Progenitor cell of endocrine pancreas (in vitro differentiated cells): ENCODE data around the gene APOL6. TPM values are rescaled to one million over a fixed set of nuclear protein-coding genes. Genes with fewer than 3 reads are reported as not detected.

Source experiments
- DNase-seq: peaks from one replicate; pipeline ENCODE4 v3.0.0; 2021; ENCODE audit warnings: low spot score; ENCODE audit not compliant: unreplicated experiment
- H3K27ac Mint-ChIP-seq: 2 replicates; pipeline ENCODE4 v1.8.0; 2021; ENCODE audit warnings: mild to moderate bottlenecking, moderate library complexity, mixed read lengths
- H3K27me3 Mint-ChIP-seq: 2 replicates; pipeline ENCODE4 v1.8.0; 2021; ENCODE audit warnings: mixed read lengths
- H3K36me3 Mint-ChIP-seq: 2 replicates; pipeline ENCODE4 v1.8.0; 2022; ENCODE audit warnings: mixed read lengths; ENCODE audit not compliant: insufficient read depth
- H3K4me1 Mint-ChIP-seq: 2 replicates; pipeline ENCODE4 v1.8.0; 2021; ENCODE audit warnings: low read depth, mixed read lengths
- H3K4me3 Mint-ChIP-seq: 2 replicates; pipeline ENCODE4 v1.8.0; 2021; ENCODE audit warnings: low read depth, mild to moderate bottlenecking, moderate library complexity, mixed read lengths
- H3K9me3 Mint-ChIP-seq: 2 replicates; pipeline ENCODE4 v1.8.0; 2021; ENCODE audit warnings: low read depth, mixed read lengths
- total RNA-seq: library from RNA; stranded (reverse); gene quantifications from 2 replicates; pipeline ENCODE4 v1.2.1, GENCODE V29; 2021
- TF ChIP-seq, protein P1 (sequence below): fragments of 200-600 bp; sonication (generic); IDR thresholded peaks from one replicate; pipeline ENCODE4 v1.5.0; 2021; ENCODE audit warnings: antibody characterized with exemption, mild to moderate bottlenecking; ENCODE audit not compliant: unreplicated experiment

Gene APOL6
- total RNA-seq, 1 donor from 2014 or later, result 0.07 TPM

DNA sequence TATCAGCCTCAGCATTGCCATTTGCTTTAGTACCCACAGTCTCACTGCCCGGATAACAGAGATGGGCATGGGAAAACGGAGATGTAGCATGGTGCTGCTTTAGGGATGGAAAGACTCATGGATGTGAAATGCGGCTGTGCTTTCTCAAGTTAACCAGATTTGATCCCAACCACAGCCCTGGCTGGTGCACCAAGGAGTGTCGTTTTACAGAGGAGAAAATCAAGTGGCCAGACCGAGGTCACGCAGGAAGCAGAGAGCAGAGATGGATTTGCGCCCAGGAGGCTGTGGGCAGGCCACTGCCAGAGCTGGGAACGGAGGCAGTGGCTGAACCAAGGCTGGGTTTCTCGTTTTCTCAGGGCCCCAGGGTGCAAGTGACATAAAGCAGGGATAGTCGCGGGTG, 40.2 kb upstream of the APOL6 start:
- no peaks in the 10 kb centered on the region for H3K36me3 Mint-ChIP-seq
- H3K27me3 Mint-ChIP-seq, result peaks cover 14% of the 10 kb centered on the region
- H3K4me1 Mint-ChIP-seq, result no peaks in the 10 kb centered on the region
- TF ChIP-seq, protein P1, sequence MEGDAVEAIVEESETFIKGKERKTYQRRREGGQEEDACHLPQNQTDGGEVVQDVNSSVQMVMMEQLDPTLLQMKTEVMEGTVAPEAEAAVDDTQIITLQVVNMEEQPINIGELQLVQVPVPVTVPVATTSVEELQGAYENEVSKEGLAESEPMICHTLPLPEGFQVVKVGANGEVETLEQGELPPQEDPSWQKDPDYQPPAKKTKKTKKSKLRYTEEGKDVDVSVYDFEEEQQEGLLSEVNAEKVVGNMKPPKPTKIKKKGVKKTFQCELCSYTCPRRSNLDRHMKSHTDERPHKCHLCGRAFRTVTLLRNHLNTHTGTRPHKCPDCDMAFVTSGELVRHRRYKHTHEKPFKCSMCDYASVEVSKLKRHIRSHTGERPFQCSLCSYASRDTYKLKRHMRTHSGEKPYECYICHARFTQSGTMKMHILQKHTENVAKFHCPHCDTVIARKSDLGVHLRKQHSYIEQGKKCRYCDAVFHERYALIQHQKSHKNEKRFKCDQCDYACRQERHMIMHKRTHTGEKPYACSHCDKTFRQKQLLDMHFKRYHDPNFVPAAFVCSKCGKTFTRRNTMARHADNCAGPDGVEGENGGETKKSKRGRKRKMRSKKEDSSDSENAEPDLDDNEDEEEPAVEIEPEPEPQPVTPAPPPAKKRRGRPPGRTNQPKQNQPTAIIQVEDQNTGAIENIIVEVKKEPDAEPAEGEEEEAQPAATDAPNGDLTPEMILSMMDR, result no peak
- no peak for DNase-seq
- H3K9me3 Mint-ChIP-seq, result no peaks in the 10 kb centered on the region
- H3K4me3 Mint-ChIP-seq, result no peak overlapping the region
- H3K27ac Mint-ChIP-seq, result no peak overlapping the region

DNA sequence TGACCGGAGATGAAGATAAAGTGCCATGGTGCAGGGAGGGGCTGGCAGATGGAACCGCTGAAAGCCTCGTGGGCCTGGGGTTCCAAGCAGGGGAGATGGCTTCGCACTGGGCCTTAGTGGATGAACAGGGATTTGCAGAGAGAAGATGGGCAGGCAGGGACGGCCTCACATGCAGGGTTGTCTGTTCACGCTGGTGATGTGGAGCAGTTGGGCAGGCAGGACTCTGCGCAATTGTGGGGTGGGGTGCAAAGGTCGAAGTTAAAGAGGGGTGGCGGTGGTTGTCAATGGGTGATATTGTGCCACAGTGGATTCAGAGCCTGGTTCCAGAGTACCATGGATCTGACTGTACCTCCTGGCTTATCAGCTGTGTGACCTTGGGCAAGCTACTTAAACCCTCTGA, 39.0 kb upstream of the APOL6 start:
- no peaks in the 10 kb centered on the region for H3K9me3 Mint-ChIP-seq
- no peaks in the 10 kb centered on the region for H3K4me1 Mint-ChIP-seq
- H3K27me3 Mint-ChIP-seq, result peaks cover 14% of the 10 kb centered on the region
- TF ChIP-seq, protein P1, result no peak
- no peak overlapping the region for H3K4me3 Mint-ChIP-seq
- no peak overlapping the region for H3K27ac Mint-ChIP-seq
- H3K36me3 Mint-ChIP-seq, result no peaks in the 10 kb centered on the region
- DNase-seq, result no peak

DNA sequence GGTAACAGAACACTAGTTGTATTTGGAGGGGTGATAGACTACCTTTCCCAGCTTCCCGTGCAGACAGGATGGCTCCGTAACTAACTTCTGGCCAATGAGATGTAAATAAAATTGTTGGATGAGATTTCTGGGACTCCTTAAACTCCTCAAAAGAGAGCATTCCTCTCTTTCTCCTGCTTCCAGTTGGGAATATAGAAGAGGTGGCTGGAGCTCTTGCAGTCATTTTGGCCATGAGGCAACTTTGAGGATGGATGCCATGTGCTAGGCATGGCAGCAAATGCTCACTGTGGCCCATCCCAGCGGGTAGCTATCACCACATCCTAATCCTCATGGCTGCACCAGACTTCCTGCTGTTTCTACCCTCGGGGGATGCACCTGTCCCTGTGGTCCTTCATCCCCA, 38.5 kb upstream of the APOL6 start:
- no peaks in the 10 kb centered on the region for H3K36me3 Mint-ChIP-seq
- no peak for DNase-seq
- no peaks in the 10 kb centered on the region for H3K9me3 Mint-ChIP-seq
- H3K4me3 Mint-ChIP-seq, result no peak overlapping the region
- H3K27me3 Mint-ChIP-seq, result peaks cover 14% of the 10 kb centered on the region
- TF ChIP-seq, protein P1, result no peak
- H3K27ac Mint-ChIP-seq, result no peak overlapping the region
- no peaks in the 10 kb centered on the region for H3K4me1 Mint-ChIP-seq

DNA sequence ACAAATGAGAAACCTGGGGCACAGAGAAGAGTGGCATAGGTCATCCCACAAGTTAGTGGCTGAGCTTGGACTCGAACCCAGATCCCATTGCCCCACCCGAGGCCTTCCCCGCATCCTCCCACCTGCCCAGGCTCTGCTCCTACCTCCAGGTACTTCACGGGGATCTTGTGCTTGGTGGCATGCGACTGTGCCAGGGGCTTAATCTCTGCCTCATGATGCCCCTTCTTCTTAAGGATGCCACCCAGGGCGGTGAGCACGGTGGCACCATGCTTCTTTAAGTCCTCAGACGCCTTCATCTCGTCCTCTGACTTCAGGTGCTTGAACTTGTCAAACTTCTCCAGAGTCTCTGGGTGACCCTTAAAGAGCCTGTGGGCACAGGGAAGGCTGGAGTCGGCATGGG, 37.5 kb upstream of the APOL6 start:
- Mint-ChIP-seq H3K27me3 (peaks cover 18% of the 10 kb centered on the region), H3K27ac (no peak overlapping the region)

DNA sequence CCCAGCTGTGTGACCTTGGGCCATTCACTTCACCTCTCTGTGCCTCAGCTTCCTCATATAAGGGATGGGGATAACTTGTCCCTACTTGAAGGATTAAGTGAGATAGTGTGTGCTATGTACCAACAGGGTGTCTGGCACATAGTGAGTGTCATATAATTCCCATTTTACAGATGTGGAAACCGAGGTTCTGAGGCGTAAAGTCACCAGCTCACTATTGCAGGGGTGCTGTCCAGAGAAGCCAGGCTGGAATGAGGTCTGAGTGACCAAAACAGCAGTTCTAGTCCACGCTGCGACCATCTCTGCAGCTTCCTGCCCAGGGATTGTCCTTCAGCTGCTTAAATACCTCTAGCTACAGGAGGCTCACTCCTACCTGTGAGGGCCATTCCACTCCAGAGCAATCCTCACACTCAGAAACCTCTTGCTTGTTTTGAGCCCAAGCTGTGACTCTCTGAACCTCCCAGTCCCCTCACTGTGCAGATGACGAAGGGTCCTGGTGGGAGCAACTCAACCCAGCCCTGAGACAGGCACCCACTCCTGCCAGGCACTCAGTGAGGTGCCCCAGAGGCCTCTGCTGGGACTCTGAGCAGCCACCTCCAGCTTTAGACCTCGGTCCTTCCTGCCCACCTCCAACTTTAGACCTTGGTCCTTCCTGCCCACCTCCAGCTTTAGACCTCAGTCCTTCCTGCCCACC, 36.9 kb upstream of the APOL6 start:
- DNase-seq, result no peak
- H3K4me3 Mint-ChIP-seq, result no peak overlapping the region
- no peaks in the 10 kb centered on the region for H3K4me1 Mint-ChIP-seq
- H3K36me3 Mint-ChIP-seq, result no peaks in the 10 kb centered on the region
- no peaks in the 10 kb centered on the region for H3K9me3 Mint-ChIP-seq
- TF ChIP-seq, protein P1, result no peak
- H3K27ac Mint-ChIP-seq, result no peak overlapping the region
- peaks cover 20% of the 10 kb centered on the region for H3K27me3 Mint-ChIP-seq

More for the DNA sequence above, 37.5 kb upstream of the APOL6 start:
- Mint-ChIP-seq H3K4me1 (no peaks in the 10 kb centered on the region), H3K9me3 (no peaks in the 10 kb centered on the region), H3K36me3 (no peaks in the 10 kb centered on the region), H3K4me3 (no peak overlapping the region)
- TF ChIP-seq, protein P1, result no peak
- DNase-seq, result no peak
